NT2/D1 (cell line): Measurements from ENCODE around the gene SH3BGR.

Source experiments
- SUZ12 ChIP-seq: IDR thresholded peaks from 2 replicates; pipeline ENCODE4 v1.6.1; 2011; ENCODE audit not compliant: insufficient read length, insufficient read depth; ENCODE audit errors: extremely low read depth
- YY1 ChIP-seq: IDR thresholded peaks from 2 replicates; pipeline ENCODE4 v1.6.1; 2011; ENCODE audit not compliant: insufficient read length, insufficient read depth
- ZNF274 ChIP-seq: IDR thresholded peaks from 2 replicates; pipeline ENCODE4 v1.6.1; 2011; ENCODE audit warnings: mild to moderate bottlenecking, low read depth, low read length

- no peak for TF ChIP-seq ZNF274
- no peak for TF ChIP-seq SUZ12
- TF ChIP-seq YY1 = no peak
Measured at GRCh38 chr21:39466584-39466983, 14.8 kb downstream of the SH3BGR start.
